Measurements from ENCODE around the gene ORMDL3.
"Not testable (repeated sequence)": the region's sequence is repeated elsewhere in the genome, so short reads cannot be mapped to it uniquely, and the experiment has no call there.

The ORMDL3 gene

GRCh38 chr17:39951924-39952679, 24.7 kb upstream of the ORMDL3 start:
- Histone ChIP-seq H3K27ac (peak overlapping the region in 3 of 21 experiments; percentile 2 to 50 (median 16)), H3K4me3 (peak overlapping the region in 6 of 7 experiments; percentile 7 to 47 (median 26))

GRCh38 chr17:39950871-39951348, 23.5 kb upstream of the ORMDL3 start:
- H3K4me3 ChIP-seq, result no peak overlapping the region
- no peak overlapping the region for H3K27ac ChIP-seq

- Histone ChIP-seq H3K4me3 (no peak overlapping the region), H3K27ac (no peak overlapping the region)
Observed at GRCh38 chr17:39949028-39949427, 21.6 kb upstream of the ORMDL3 start.

- H3K4me3 ChIP-seq, H3K27ac ChIP-seq: not testable (repeated sequence)
Observed at GRCh38 chr17:39948489-39948828, 21.1 kb upstream of the ORMDL3 start.

GRCh38 chr17:39946551-39947330, 19.3 kb upstream of the ORMDL3 start:
- no peak overlapping the region for H3K27ac ChIP-seq
- no peak overlapping the region for H3K4me3 ChIP-seq

- H3K27ac ChIP-seq, result no peak overlapping the region
- H3K4me3 ChIP-seq, result no peak overlapping the region
Observed at GRCh38 chr17:39944393-39944711, 17.0 kb upstream of the ORMDL3 start.

GRCh38 chr17:39943702-39944392, 16.4 kb upstream of the ORMDL3 start:
- H3K4me3 ChIP-seq, result no peak overlapping the region
- no peak overlapping the region for H3K27ac ChIP-seq

GRCh38 chr17:39939588-39940419, 12.4 kb upstream of the ORMDL3 start:
- Histone ChIP-seq H3K4me3 (no peak overlapping the region), H3K27ac (peak overlapping the region in 7 of 21 experiments; percentile 18 to 71 (median 47))

GRCh38 chr17:39939106-39939505, 11.7 kb upstream of the ORMDL3 start:
- H3K27ac ChIP-seq, result peak overlapping the region in 2 of 21 experiments; percentile 47 to 71
- H3K4me3 ChIP-seq, result no peak overlapping the region

- H3K27ac ChIP-seq, result no peak overlapping the region
- no peak overlapping the region for H3K4me3 ChIP-seq
Observed at GRCh38 chr17:39938140-39938869, 10.9 kb upstream of the ORMDL3 start.

- Histone ChIP-seq H3K4me3 (no peak overlapping the region), H3K27ac (no peak overlapping the region)
Observed at GRCh38 chr17:39937447-39937846, 10.0 kb upstream of the ORMDL3 start.

GRCh38 chr17:39935909-39936308, 8.5 kb upstream of the ORMDL3 start:
- Histone ChIP-seq H3K4me3 (no peak overlapping the region), H3K27ac (no peak overlapping the region)

- Histone ChIP-seq H3K4me3 (no peak overlapping the region), H3K27ac (no peak overlapping the region)
Observed at GRCh38 chr17:39934324-39934723, 6.9 kb upstream of the ORMDL3 start.

GRCh38 chr17:39933912-39934311, 6.5 kb upstream of the ORMDL3 start:
- Histone ChIP-seq H3K4me3 (no peak overlapping the region), H3K27ac (no peak overlapping the region)

GRCh38 chr17:39929646-39930407, 2.4 kb upstream of the ORMDL3 start:
- Histone ChIP-seq H3K27ac (peak overlapping the region in 4 of 21 experiments; percentile 8 to 59 (median 28)), H3K4me3 (no peak overlapping the region)

- H3K27ac ChIP-seq, result peak overlapping the region in 13 of 21 experiments; percentile 6 to 92 (median 59)
Observed at GRCh38 chr17:39928858-39929645, 1.7 kb upstream of the ORMDL3 start.

More at GRCh38 chr17:39928858-39929645, 1.7 kb upstream of the ORMDL3 start:
- H3K4me3 ChIP-seq, result no peak overlapping the region

All from skin epidermis (tissue), 12 donors.